ENCODE data around the gene TMEM114. TPM values are rescaled to one million over a fixed set of nuclear protein-coding genes. Genes with fewer than 3 reads are reported as not detected.

TMEM114 gene
- total RNA-seq, 1 experiment from 2014 or later: not detected

GRCh38 chr16:8579559-8579958, 10.8 kb downstream of the TMEM114 start:
- Histone ChIP-seq H3K4me3 (ENCODE audit: low read depth, low read length) (no peak overlapping the region), H3K27me3 (replicated peaks; ENCODE audit: control insufficient read depth, insufficient read depth, low read length) (no peaks in the 10 kb centered on the region), H3K9me3 (no peaks in the 10 kb centered on the region), H3K4me1 (no peaks in the 10 kb centered on the region), H3K36me3 (ENCODE audit: control insufficient read depth, insufficient read depth, low read length) (no peaks in the 10 kb centered on the region)
- ChIA-PET CTCF (no interaction called here), POLR2A (no interaction called here)
- H3K36me3 Mint-ChIP-seq (ENCODE audit: insufficient read depth, unreplicated experiment): no peaks in the 10 kb centered on the region
- H3K4me1 Mint-ChIP-seq (ENCODE audit: low read depth, unreplicated experiment): no peaks in the 10 kb centered on the region
- DNase-seq: no peak
- no TSS peak for BruUV-seq (replicated peaks)
- H3K9me3 Mint-ChIP-seq (ENCODE audit: unreplicated experiment): no peaks in the 10 kb centered on the region
- no peak overlapping the region for H3K4me3 Mint-ChIP-seq (ENCODE audit: unreplicated experiment)
- no peak overlapping the region for H3K27ac Mint-ChIP-seq (ENCODE audit: unreplicated experiment)
- no peaks in the 10 kb centered on the region for H3K27me3 Mint-ChIP-seq (ENCODE audit: insufficient read depth, unreplicated experiment)
- no peak for TF ChIP-seq CTCF (IDR thresholded peaks at IDR 0.05; ENCODE audit: insufficient read depth in 1 of 2, low read depth in 1 of 2, low read length in 1 of 2, severe bottlenecking in 1 of 2, unreplicated experiment in 1 of 2)
- intact Hi-C loops (cut with micrococcal nuclease; ENCODE audit: unreplicated experiment): no loop called here

GRCh38 chr16:8577678-8578304, 12.5 kb downstream of the TMEM114 start:
- H3K27me3 ChIP-seq (replicated peaks; ENCODE audit: control insufficient read depth, insufficient read depth, low read length): no peaks in the 10 kb centered on the region
- CTCF ChIA-PET: no interaction called here
- no peak overlapping the region for H3K27ac Mint-ChIP-seq (ENCODE audit: unreplicated experiment)

More at GRCh38 chr16:8577678-8578304, 12.5 kb downstream of the TMEM114 start:
- no peaks in the 10 kb centered on the region for H3K4me1 Mint-ChIP-seq (ENCODE audit: low read depth, unreplicated experiment)
- Histone ChIP-seq H3K4me1 (no peaks in the 10 kb centered on the region), H3K4me3 (ENCODE audit: low read depth, low read length) (no peak overlapping the region), H3K9me3 (no peaks in the 10 kb centered on the region), H3K36me3 (ENCODE audit: control insufficient read depth, insufficient read depth, low read length) (no peaks in the 10 kb centered on the region)
- no TSS peak for BruUV-seq (replicated peaks)
- DNase-seq: no peak
- no peak for TF ChIP-seq CTCF (IDR thresholded peaks at IDR 0.05; ENCODE audit: insufficient read depth in 1 of 2, low read depth in 1 of 2, low read length in 1 of 2, severe bottlenecking in 1 of 2, unreplicated experiment in 1 of 2)
- H3K4me3 Mint-ChIP-seq (ENCODE audit: unreplicated experiment): no peak overlapping the region
- H3K9me3 Mint-ChIP-seq (ENCODE audit: unreplicated experiment): no peaks in the 10 kb centered on the region
- no peaks in the 10 kb centered on the region for H3K36me3 Mint-ChIP-seq (ENCODE audit: insufficient read depth, unreplicated experiment)
- H3K27me3 Mint-ChIP-seq (ENCODE audit: insufficient read depth, unreplicated experiment): no peaks in the 10 kb centered on the region
- intact Hi-C loops (cut with micrococcal nuclease; ENCODE audit: unreplicated experiment): no loop called here
- POLR2A ChIA-PET: no interaction called here

Measured in Caco-2 (cell line).